T1000 (cell line): ENCODE results near the gene EPHA1.
"Not testable (repeated sequence)": the region's sequence is repeated elsewhere in the genome, so short reads cannot be mapped to it uniquely, and the experiment has no call there.

Source experiments
- DNase-seq: peaks from one replicate; lab custom pipeline; 2025; ENCODE audit warnings: mixed read lengths; lab: John Stamatoyannopoulos, UW

Gene EPHA1

DNA sequence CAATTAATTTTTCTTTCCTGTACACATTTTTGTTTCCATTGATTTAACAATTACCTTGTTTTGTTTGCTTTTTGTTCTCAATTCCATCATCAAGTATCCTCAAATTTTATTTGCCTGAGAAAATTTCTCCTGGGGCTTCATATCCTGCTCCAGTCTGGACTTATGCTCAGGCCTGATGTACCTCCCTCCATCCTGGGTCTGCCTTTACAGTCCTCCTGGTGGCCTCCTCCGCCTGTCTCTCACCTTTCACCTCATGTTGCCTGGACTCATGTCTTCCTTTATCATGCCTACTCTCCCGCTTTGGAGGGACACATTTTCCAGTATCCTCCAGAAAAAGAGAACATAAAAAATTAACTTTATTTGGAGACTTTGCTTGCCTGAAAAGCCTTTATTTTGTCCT is 22.5 kb upstream of the EPHA1 start:
- DNase-seq = no peak

DNA sequence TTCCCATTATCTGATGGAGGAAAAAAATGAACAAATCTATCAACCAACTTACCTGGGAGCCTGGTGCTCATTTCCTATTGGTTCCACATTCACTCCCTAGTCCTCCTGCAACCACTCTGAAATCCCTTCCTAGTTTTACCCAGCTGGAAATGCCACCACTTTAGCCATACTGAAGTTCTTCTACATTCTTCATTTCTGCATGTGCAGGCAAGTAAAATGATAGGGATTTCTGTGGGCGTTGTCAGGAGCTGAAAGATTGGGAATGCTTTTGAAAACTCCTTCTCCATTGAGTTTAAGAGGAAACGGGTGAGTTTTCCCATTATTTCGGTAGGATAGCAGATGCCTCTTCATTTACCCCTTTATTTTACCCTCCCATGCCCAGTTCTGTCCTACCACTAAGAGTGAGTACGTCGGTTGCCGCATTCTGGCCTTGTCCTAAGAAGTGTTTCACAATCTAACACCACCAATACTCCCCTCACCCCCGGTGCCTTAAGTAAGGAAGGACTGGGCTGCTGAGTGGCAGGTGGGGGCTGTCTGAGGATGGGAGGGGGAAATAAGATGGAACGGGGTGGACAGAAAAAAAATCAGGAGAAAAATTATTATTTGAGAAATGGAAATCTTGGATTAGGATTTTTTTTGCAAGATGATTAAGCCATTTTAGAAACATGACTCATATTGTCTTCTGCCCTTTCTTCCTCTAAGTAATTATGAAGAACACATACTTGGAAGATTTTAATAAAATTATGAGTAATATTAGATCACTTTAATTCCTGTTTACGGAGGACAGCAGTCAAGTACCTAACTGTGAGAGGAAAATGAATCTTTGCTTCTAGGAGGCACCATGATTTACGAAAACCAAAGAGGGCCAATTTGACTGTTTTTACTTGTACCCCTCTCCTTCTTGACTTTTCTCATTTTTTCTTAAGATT is 21.4 kb upstream of the EPHA1 start:
- DNase-seq = no peak

DNA sequence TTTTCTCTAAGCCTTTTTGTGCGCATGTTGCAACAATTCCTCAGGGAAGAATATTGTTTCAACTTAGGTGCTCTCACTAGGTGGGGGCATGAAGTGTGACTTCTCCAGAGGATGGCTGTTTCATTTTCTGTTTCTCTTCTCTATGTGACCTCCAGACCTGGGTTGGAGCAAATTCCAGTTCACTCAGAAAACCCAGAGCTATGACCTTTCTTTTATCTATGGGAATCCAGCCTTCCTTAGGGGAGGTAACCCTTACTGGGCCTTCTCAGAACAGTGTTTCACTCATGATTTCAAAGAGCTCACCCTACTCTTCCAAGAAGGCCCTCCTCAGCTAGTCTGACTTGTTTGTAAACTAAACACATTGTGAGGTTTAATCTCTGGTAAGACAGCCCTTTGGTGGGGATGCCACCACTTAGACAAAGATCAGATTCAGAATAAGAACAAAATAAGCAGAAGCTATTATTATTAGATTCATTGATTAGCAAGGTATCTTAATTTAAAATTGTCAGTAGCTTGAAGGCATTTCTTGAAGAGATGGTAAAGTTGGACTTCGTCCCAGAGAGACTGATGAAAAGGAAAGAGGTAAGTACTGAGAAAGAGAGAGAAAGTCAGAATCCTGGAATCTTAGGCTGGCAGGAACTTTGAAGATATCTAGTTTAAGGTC is 18.0 kb upstream of the EPHA1 start:
- DNase-seq = no peak

DNA sequence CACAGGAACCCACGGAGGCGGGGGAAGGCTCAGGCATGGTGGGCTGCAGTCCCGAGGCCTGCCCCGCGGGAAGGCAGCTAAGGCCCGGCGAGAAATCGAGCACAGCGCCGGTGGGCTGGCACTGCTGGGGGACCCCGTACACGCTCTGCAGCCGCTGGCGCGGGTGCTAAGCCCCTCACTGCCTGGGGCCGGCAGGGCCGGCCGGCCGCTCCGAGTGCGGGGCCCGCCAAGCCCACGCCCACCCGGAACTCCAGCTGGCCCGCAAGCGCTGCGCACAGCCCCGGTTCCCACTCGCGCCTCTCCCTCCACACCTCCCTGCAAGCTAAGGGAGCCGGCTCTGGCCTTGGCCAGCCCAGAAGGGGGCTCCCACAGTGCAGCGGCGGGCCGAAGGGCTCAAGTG is 15.8 kb upstream of the EPHA1 start:
- DNase-seq = not testable (repeated sequence)

DNA sequence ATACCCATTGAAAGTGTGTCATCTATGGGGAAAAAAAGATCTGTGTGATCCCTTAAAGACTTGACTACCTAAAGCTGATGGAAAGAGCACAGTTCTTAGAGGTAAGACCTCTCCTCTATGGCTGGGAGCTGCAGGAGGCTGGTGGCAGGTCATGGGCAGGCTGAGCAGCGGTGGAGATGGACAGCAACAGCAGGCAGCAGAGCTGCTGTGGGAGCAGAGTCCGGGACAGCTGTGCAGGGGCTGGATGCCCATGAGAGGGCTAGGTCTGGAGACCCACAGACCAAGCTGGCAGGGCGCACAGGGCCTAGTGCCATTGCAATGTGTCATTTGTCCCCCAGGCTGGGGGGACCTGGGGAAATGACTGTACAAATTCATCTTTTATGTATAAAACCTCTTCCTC is 13.4 kb upstream of the EPHA1 start:
- no peak for DNase-seq

DNA sequence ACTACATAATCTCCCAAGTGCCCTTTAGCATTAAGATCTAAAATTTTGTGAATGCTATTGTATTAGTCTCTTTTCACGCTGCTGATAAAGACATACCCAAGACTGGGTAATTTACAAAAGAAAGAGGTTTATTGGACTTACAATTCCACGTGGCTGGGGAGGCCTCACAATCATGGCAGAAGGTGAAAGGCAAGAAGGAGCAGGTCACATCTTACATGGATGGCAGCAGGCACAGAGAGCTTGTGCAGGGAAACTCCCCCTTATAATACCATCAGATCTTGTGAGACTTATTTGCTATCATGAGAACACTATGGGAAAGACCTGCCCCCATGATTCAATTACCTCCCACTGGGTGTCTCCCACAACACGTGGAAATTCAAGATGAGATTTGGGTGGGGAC is 12.0 kb upstream of the EPHA1 start:
- not testable (repeated sequence) for DNase-seq

DNA sequence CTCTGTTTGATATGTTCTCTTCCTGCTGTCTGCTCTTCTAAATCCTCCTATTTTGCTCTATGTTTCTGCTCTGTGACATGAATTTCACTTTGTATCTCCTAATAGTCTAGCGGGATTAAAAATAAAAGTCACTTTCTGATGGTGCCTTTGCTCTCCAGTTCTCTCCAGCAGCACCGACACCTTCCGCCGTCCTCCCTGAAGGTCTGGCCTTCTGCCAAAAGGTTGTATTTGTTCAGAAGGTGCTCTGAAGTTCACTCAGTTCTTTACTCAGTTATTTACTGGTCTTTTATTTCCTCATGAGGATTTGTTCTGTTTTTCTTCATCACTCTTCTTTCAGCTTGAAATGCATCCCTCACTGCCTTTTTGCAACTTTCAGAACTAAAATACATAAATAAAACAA is 11.2 kb upstream of the EPHA1 start:
- no peak for DNase-seq

DNA sequence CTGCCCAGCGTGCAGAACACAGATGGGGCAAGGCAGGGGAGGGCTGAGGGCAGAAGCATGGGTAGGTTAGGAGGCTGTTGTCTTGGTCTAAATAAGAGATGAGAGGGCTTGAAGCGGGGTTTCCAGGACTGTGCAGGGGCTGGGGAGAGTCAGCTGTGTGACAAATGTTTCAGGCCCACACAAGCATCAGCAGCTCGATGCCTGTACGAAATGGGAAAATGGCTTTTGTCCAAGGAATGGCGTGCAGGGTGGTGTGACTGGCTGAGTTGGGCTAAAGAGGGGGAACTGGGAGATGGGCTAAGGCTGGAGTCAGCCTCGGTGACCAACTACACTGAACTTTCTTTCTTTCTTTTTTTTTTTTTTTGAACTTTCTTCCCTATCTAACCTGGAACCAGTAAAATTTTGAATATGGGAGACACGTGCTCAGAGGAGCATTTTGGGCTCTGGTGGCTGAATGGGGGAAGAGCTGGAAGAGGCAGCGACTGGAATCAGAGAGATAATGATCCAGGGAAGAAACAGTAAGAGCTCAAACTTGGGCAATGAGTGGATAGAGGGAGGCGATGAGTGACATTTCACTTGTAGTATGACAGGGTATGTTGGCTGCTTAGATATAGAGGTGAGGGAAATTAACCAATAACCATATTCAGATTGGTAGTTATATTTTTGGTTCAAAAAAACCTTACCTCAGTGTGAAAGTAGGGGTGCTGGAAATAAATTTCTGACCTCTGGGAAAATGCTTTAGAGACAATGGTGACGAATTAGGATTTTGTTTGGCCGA is 10.2 kb upstream of the EPHA1 start:
- DNase-seq = no peak

DNA sequence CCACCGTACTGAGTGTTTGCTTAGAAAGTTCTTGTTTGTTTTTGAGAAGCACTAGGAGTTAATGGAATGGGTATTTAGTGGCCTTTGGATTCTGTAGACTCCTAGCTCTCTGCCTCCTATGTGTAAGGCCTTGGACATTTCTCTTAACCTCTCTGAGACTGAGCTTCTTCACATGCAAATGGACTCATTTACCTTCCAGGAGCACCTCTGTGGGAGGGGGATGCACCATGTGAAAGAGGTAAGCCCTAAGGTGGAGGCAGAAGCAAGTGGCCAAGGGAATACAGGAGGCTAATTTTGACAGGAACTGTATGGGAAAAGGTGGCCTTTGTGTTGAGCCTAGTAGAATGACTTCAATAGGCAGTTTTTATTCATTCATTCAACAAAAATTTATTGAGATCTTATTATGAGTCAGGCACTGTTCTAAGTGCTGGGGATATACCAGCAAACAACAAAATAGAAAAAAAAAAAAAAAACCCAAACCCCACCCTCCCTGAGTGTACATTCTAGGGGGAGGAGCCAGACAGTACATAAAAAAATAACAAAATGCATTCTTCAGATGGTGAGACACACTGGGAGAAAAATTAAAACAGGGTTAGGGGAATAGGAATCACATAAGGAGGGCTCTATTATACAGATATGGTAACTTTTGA is 9.2 kb upstream of the EPHA1 start:
- DNase-seq = no peak

DNA sequence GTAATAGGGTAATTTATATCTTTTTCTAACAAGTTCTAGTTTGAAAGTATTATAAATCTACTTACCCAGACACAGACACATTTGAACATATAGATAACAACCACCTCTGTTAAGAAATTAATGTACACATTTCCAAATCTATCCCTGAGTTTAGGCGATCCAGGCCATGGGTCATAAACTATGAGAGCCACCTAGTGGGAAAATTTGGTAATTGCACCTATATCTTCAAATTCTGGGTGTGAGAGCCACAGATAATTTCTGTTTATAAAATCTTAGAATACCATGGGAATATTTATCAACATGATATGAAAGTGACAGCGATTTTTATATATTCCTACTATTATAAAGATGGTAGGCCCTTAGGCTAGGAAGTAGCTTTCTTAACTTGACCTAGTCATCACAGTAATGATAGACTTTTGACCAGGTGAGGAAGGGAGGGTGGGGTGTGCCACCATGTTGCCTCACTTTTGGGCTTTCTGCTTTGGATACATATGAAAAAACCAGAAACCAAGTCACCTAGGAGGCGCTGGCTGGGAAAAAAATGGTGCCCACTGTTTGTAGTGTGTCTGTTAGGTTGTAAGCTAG is 8.0 kb upstream of the EPHA1 start:
- DNase-seq = no peak

DNA sequence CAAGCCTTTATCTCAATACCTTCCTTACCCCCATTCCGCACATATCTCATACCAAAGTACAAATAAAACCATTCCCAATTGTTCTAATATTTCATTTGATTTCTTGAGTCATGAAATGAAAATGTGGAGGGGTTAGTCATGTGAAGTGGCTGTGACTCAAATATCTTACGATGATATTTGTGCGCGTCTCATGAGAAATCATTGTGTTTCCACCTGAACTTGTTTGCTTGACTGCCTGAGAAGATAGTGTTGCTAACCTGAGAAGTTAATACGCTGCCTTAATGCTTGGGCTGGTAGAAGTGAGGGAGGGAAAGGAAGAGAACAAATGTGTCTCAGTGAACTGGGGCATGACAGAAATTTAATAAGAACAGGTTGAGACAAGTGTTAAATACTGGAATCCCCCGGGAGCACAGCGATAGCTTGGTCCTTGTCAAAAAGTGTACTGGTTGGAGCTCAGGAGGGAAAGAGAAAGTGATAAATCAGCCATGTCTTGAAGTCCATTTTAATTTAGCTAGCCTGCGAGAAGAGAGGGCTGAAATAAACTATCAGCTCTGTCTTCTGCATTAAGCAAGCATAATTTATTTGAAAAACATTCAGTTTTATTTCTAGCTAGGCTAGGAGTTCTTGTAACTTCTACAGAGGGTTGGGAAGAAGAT is 7.2 kb upstream of the EPHA1 start:
- no peak for DNase-seq

DNA sequence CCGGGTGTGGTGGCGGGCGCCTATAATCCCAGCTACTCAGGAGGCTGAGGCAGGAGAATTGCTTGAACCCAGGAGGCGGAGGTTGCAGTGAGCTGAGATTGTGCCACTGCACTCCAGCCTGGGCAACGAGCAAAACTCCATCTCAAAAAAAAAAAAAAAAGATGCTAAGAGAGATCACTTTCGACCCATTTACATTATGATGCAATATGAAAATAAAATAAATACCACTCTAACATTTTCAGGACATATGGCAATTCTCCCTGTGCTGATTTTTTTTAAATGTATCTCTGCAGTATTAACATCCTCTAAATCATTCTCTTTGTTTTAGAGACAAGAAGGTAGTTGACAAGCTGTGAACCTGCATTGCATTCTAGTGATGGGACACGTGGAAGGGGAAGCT is 6.6 kb upstream of the EPHA1 start:
- not testable (repeated sequence) for DNase-seq

DNA sequence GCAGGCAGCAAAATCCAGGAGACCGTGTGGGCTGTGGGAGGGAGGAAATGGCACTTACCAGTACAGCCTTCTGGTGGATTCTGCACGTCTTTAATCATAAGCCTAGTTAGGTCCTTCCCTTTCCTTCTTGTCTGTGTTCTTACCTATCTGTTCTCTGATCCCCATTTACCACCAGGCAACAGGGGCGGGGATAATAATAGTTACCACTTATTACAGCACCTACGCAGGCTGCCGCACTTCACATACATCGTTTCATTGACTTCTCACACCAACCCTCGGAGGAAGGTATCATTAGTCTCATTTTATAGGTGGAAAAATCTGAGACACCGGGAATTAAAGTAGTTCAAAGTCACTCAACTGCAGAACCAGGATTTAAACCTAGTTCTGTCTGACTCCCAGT is 4.5 kb upstream of the EPHA1 start:
- DNase-seq = no peak

DNA sequence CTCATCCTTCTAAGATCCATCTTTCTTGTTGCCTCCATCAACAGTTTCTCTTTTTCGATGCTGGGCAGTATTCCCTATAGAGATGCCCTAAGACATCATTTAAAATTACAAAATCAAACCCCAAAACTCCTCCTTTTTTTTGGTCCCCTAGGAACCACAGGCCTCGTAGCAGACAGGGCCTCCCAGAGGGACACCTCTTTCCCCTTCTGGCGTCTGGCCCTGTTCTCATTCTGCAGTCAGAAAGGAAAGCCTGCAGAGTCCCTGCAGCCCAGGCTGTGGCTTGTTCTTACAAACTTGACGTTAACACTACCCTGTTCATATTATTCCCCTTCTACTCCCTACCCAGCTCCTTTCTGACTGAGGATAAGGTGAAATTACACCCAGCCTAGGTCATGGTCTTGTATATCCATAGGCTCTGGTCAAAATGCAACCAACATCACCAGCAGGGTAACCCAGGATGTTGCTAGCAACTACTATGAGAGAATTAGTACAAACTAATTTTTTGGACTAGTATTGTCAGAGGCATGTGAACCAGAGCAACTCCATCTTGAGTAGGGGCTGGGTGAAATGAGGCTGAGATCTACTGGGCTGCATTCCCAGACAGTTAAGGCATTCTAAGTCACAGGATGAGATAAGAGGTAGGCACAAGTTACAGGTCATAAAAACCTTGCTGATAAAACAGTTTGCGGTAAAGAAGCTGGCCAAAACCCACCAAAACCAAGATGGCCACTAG is 3.5 kb upstream of the EPHA1 start:
- DNase-seq = no peak

DNA sequence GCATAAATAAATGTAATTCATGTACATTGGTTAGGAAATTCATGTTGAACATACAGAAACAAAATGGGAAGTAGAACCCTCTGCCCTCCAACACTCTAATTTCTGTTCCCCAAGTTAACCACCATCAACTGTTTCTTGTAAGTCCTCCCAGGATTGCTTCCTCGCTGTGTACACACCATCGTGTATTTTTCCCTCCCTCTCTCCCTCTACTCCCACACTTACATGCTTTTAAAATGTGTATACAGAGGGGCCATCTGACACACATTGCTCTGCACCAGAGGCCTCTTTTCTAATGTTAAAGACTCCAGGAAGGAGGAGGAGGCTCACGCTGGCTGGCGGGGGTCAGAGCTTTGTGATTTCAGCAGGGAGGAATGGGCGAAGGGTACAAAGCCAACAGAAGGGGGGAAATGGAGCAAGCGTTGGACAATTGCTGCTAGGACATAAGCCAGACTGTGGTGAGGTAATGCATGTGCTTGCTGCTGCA is 1.9 kb upstream of the EPHA1 start:
- no peak for DNase-seq

DNA sequence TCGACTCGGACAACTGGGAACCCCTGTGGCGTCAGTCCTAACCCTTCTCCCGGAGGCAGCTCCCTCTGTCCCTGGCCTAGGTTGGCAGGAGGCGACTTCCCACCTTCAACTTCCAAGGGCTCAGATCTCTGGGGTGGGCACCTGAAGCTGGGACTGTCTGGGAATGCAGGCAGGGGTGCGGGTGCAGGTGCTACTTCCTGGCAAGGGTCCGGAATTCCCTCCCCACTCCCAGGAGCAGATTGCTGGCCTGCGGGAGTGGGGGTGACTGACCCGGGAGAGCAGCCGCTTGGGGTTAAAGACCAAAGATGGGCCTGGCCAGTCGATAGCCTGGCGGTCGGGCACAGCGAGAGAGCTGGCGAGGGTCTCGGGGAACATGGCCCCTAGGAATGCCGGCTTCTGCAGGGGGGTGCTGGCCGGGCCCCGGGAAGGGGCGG is 387 bp downstream of the EPHA1 start:
- DNase-seq = no peak

DNA sequence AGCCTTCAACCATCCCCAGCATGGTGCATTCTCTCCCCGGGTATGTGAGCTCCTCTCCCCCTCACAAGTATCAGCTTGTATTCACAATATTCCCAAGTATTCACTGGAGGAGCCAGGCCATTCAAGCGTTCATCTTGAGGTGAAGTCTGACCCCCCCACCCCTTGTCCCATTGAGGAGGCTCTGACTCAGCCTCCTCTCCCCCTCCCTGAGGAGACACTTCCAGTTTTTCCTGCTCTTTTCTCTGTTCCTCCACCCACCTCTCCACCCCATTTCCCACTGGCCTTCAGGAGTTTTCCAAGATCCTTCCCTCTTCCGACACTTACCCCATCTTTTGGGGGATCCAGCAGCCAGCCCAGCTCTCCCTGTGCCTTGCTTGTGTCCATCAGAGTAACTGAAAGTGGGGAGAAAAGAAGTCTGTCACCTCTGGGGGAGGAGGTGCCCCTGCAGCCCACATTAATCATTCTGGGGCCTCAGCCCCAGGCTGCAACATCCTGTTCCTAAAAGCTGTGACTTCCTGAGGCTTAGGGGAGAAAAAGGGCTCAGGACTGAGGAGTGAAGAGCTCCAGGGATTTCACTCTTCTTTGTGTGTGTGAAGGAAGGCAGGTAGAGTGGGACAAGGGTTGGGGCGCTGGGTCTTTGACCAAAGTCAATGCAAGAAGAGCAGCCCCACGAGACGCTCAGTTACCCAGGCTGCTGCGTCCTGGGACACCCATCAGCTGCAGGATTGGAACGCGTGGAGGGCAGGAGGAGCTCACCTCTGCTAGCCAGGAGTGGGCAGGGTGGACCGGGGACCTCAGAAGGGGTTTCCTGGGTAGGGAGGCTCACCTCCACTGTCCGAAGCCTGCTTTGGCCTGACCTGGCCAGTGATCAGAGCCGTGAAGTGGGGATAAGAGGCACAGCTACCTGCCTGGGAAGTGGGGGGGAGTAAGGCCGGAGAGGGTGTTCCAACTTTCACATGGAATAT is 1.1 kb downstream of the EPHA1 start:
- DNase-seq = no peak

DNA sequence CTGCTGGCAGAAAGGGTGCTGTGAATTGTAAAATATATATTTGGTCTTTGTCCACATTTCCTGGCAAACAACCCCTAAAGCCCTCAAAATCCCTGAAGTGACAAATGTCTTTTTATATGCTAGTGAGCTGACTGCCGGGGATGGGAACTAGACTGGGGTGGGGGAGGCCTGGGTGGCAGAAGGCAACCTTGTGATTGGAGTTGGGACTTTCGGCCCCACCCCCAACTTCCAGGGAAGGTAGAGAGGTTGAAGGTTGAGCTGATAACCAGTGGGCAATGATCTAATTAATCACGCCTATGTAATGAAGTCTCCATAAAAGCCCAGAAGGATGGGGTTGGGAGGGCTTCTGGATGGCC is 2.7 kb downstream of the EPHA1 start:
- no peak for DNase-seq
